GM11168 (cell line): ENCODE results near the gene CCL7.

Experiments
- in situ Hi-C: fragments of 300-500 bp; cut with MboI; formaldehyde crosslinking; loops from one replicate; pipeline ENCODE4 v1.12.0; 2022; ENCODE audit warnings: low sequenced_read_pairs; ENCODE audit not compliant: unreplicated experiment

Gene CCL7

GRCh38 chr17:34245351-34245905 lies 24.6 kb upstream of the CCL7 start:
- in situ Hi-C loops: no loop called here

- in situ Hi-C loops: no loop called here
Observed at GRCh38 chr17:34246446-34246845, 23.6 kb upstream of the CCL7 start.

- in situ Hi-C loops: no loop called here
Observed at GRCh38 chr17:34246881-34247280, 23.1 kb upstream of the CCL7 start.

GRCh38 chr17:34248511-34249024 lies 21.5 kb upstream of the CCL7 start:
- in situ Hi-C loops: no loop called here

- in situ Hi-C loops: no loop called here
Observed at GRCh38 chr17:34249061-34249460, 21.0 kb upstream of the CCL7 start.

- in situ Hi-C loops: no loop called here
Observed at GRCh38 chr17:34249478-34249877, 20.5 kb upstream of the CCL7 start.

GRCh38 chr17:34251186-34251585 lies 18.8 kb upstream of the CCL7 start:
- in situ Hi-C loops: no loop called here

GRCh38 chr17:34252095-34252443 lies 18.0 kb upstream of the CCL7 start:
- in situ Hi-C loops: no loop called here

- in situ Hi-C loops: no loop called here
Observed at GRCh38 chr17:34252444-34253138, 17.4 kb upstream of the CCL7 start.

GRCh38 chr17:34253139-34253525 lies 16.9 kb upstream of the CCL7 start:
- in situ Hi-C loops: no loop called here

- in situ Hi-C loops: no loop called here
Observed at GRCh38 chr17:34254146-34254545, 15.9 kb upstream of the CCL7 start.

GRCh38 chr17:34254651-34255380 lies 15.2 kb upstream of the CCL7 start, which contains the start of gene CCL2:
TSS of gene CCL2 (plus strand) at chr17:34255285. CDS start at chr17:34255350, 65 bp downstream.
- in situ Hi-C loops: no loop called here

- in situ Hi-C loops: no loop called here
Observed at GRCh38 chr17:34255381-34255732, 14.7 kb upstream of the CCL7 start.

- in situ Hi-C loops: no loop called here
Observed at GRCh38 chr17:34255841-34256240, 14.2 kb upstream of the CCL7 start.

GRCh38 chr17:34257299-34257985 lies 12.6 kb upstream of the CCL7 start:
- in situ Hi-C loops: no loop called here

- in situ Hi-C loops: no loop called here
Observed at GRCh38 chr17:34257986-34258326, 12.1 kb upstream of the CCL7 start.

GRCh38 chr17:34259146-34259545 lies 10.9 kb upstream of the CCL7 start:
- in situ Hi-C loops: no loop called here

- in situ Hi-C loops: no loop called here
Observed at GRCh38 chr17:34260861-34261260, 9.2 kb upstream of the CCL7 start.

- in situ Hi-C loops: no loop called here
Observed at GRCh38 chr17:34261568-34262337, 8.3 kb upstream of the CCL7 start.

GRCh38 chr17:34265711-34266110 lies 4.3 kb upstream of the CCL7 start:
- in situ Hi-C loops: no loop called here
